ENCODE results near the gene SPTSSA.
"Not testable (repeated sequence)": the region's sequence is repeated elsewhere in the genome, so short reads cannot be mapped to it uniquely, and the experiment has no call there.

SPTSSA gene

GRCh38 chr14:34462132-34462893 is at the start of gene SPTSSA:
Gene SPTSSA (minus strand): TSS chr14:34462240. CDS start chr14:34462207, 33 bp downstream.
- DNase-seq (ENCODE audit: low read depth), result peak; percentile 87

- no peak for DNase-seq (ENCODE audit: low read depth)
Measured at GRCh38 chr14:34507884-34508283, 45.8 kb upstream of the SPTSSA start.

- no peak for DNase-seq (ENCODE audit: low read depth)
Measured at GRCh38 chr14:34507459-34507858, 45.4 kb upstream of the SPTSSA start.

DNA sequence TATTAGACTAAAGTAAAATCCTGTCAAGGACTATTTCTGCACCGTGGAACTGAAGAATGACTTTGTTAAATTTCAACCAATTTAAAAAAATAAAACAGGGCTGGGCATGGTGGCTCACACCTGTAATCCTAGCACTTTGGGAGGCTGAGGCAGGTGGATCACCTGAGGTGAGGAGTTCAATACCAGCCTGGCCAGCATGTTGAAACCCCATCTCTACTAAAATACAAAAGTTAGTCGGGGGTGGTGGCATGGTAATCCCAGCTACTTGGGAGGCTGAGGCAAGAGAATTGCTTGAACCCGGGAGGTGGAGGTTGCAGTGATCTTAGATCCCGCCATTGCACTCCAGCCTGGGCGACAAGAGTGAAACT is 43.1 kb upstream of the SPTSSA start:
- not testable (repeated sequence) for DNase-seq (ENCODE audit: low read depth)

- DNase-seq (ENCODE audit: low read depth), result not testable (repeated sequence)
Measured at GRCh38 chr14:34504027-34504426, 42.0 kb upstream of the SPTSSA start.

- DNase-seq (ENCODE audit: low read depth), result no peak
Measured at GRCh38 chr14:34502545-34503225, 40.6 kb upstream of the SPTSSA start.

- no peak for DNase-seq (ENCODE audit: low read depth)
Measured at GRCh38 chr14:34502001-34502400, 40.0 kb upstream of the SPTSSA start.

- DNase-seq (ENCODE audit: low read depth), result no peak
Measured at GRCh38 chr14:34501004-34501580, 39.1 kb upstream of the SPTSSA start.

- DNase-seq (ENCODE audit: low read depth), result no peak
Measured at GRCh38 chr14:34498684-34499412, 36.8 kb upstream of the SPTSSA start.

GRCh38 chr14:34496679-34497513 is 34.9 kb upstream of the SPTSSA start:
- peak; percentile 99 for DNase-seq (ENCODE audit: low read depth)

- no peak for DNase-seq (ENCODE audit: low read depth)
Measured at GRCh38 chr14:34496007-34496678, 34.1 kb upstream of the SPTSSA start.

DNA sequence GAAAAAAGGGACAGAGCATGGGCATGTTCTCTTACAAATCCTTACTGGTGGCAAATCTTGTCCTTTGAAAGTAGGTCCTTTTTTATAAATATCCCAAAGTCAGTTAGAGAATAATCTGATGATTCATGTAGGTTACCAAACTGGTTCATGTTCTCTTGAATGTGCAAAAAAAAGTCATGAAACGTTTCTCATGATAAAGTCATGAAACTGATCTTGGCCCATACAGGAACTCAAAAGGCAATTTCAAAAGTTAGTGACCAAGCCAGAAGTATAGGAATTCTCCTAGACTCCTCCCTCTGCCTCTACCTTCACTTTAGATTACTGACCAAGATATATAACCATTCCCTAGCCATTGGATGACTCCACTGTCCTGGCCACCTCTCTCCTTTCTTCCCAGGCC is 27.3 kb upstream of the SPTSSA start:
- no peak for DNase-seq (ENCODE audit: low read depth)

- DNase-seq (ENCODE audit: low read depth), result no peak
Measured at GRCh38 chr14:34488528-34488927, 26.5 kb upstream of the SPTSSA start.

DNA sequence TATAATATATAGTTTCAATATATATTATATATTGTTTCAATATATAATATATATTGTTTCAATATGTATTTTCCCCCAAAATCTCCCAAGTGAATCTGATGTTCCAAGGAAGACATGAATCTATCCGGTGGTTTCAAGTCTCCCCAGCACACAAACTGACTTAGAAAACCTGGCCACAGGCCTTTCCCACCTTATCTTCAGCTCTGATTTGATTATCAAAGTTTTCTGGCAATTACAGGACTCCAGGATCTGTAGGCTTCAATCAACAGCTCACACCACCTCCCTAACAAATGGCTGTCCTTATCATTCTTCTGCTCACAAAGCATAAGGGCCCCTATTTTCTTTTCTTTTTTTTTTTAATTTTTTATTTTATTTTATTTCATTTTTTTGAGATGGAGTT is 22.7 kb upstream of the SPTSSA start:
- DNase-seq (ENCODE audit: low read depth), result no peak

DNA sequence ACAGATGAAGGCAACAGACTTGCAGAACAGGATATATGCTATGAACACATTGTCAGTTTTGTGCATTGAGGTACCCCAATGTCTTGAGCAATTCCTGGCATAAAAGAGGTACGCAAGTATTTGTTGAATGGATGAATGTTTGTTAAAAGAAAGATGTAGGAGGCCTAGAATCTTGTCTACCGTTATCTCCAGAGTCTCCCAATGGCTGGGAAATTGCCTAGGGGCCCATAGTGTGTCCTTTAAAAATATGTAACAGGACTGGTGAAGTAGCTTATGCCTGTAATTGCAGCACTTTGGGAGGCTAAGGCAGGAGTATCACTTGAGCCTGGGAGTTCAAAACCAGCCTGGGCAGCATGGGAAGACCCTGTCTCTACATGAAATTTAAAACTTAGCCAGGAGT is 20.4 kb upstream of the SPTSSA start:
- no peak for DNase-seq (ENCODE audit: low read depth)

DNA sequence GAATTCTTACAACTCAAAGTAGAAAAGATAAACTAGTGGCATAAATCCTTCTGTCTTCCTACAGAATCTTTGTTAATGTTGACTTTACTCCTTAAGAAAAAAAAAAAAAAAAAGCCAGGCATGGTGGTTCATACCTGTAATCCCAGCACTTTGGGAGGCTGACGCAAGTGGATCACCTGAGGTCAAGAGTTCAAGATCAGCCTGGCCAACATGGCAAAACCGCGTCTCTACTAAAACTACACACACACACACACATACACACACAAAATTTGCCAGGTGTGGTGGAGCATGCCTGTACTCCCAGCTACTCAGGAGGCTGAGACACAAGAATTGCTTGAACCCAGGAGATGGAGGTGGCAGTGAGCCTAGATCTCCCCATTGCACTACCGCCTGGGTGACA is 17.7 kb upstream of the SPTSSA start:
- DNase-seq (ENCODE audit: low read depth), result no peak

GRCh38 chr14:34478261-34478660 is 16.2 kb upstream of the SPTSSA start:
- no peak for DNase-seq (ENCODE audit: low read depth)

GRCh38 chr14:34476036-34476435 is 14.0 kb upstream of the SPTSSA start:
- DNase-seq (ENCODE audit: low read depth), result not testable (repeated sequence)

DNA sequence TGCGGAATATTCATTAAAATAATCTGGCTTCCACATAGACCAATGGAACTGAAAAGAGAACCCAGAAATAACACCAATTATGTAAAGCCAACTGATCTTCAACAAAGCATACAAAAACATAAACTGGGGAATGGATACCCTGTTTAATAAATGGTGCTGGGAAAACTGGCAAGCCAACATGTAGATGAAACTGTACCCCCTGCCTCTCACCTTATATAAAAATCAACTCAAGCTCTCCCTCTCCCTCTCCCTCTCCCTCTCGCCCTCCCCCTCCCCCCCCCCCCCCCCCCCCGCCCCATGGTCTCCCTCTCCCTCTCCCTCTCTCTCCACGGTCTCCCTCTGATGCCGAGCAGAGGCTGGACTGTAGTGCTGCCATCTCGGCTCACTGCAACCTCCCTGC is 13.1 kb upstream of the SPTSSA start:
- no peak for DNase-seq (ENCODE audit: low read depth)

- no peak for DNase-seq (ENCODE audit: low read depth)
Measured at GRCh38 chr14:34474187-34474679, 12.2 kb upstream of the SPTSSA start.

DNA sequence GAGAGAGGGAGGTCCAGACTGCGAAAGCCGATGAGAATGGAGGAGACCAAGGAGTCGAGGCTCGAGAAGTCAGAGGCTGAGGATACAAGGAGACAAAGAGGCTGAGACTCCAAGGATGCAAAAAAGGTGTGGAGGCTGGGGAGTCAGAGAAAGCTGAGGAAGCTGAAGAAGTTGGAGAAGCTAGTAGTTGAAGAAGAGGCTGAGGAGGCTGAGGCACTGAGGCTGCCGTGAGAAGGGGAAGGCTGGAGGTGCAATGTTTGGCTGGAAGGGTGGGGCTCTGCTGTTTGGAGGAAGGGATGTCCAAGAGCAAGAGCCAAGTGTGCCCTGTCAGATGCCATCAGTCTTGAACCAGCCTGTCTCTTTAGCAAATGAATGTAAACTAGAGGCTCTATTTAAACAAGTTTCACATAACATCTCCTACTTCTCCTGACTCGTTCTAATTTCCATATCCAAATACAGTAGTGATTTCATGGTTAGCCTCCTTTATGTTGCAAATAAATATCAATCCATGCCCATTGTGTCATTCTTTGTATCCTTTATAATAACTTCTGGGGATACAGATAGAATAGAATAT is 10.8 kb upstream of the SPTSSA start:
- no peak for DNase-seq (ENCODE audit: low read depth)

Data from stromal cell of bone marrow (primary cell).